ENCODE data around the gene NOXA1.

The NOXA1 gene

DNA sequence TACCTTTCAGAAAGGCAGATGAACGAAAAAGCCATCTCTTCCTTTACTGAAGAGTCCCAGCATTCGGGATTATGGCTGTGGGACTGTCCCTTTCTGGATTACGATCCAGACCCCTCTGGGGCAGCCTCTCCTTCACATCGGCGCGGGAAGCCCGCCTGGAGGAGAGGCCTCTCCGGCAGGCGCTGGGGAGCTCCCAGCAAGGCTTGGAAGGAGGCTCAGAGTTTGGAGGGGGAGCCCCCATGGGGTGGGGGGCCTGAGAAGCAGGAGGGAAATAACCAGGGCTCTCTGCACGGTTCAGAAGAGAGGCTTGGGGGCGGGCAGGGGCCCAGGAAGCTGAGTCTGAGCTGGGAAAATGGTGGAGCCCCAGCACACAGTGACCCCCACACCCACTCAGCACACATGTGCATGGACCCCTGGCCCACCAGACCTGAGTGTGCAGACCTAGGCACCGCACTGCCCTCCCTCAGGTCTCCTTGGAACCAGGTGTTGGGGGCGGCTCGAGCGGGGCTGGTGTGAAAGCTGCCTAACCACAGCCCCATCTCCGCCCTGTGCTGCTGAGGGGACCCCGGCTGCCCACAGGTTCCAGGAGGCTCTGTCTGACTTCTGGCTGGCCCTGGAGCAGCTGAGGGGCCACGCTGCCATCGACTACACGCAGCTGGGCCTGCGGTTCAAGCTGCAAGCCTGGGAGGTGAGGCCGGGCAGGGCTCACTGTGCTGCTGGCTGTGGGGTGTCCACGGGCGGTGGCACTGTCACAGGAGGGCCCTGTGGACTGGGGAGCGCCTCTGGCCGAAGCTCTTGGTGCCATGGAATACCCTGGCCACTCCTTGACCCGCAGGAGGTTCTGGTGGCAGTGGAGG, 4.5 kb downstream of the NOXA1 start:
- no peak for DNase-seq (ENCODE audit: low read depth)

DNA sequence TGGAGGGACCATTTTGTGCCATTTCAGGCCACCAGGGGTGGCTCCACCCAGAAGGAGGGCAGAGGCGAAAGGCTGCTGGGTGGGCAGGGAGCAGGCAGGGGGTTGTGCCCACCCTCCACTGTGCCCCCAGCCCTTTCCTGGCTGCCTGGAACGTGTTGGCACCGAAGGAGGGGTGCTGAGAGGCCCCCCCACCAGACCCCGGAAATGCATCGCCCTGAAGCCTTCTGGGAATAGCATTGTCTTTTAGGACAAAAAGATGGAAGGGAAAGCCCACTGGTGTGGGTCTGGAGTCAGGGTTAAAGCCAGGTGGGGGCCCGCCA, 5.1 kb downstream of the NOXA1 start:
- no peak for DNase-seq (ENCODE audit: low read depth)

DNA sequence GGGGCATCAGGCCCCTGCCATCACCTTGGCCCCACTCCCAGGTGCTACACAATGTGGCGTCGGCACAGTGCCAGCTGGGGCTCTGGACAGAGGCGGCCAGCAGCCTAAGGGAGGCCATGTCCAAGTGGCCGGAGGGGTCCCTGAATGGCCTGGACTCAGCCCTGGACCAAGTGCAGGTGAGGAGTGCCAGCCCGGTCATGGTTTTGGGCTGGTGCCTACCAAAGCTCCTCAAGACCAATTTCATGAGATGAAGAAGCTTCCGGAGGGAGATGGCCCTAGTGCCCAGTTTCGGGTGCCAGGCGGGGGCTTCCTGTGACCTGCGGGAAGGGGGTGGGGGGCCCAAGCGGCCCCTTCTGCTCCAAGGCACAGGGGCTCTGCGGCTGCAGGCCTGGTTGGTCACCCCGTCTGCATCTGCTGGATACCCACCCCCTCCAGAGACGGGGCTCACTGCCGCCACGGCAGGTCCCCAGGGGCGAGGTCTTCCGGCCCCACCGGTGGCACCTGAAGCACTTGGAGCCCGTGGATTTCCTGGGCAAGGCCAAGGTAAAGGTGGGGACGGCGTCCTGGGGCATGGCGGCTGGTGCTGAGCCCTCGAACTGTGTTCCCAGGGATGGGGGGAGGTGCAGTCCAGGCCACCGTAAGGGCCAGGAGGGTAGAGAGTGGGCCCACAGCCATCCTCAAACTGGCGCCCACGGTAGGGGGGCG, 5.8 kb downstream of the NOXA1 start:
- no peak for DNase-seq (ENCODE audit: low read depth)

DNA sequence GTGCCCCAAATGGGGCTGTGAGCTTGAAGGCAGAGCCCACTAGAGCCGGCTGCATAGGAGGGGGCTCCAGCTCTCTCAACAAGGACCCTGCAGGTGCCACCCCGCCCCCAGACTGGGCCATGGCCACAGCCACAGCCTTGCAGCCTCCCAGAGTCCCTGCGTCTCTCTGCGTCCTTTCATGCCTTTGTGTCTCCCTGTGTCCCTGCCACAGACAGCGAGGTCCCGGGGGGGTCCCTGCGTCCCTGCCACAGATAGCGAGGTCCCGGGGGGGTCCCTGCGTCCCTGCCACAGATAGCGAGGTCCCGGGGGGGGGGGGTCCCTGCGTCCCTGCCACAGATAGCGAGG, 6.3 kb downstream of the NOXA1 start:
- no peak for DNase-seq (ENCODE audit: low read depth)

DNA sequence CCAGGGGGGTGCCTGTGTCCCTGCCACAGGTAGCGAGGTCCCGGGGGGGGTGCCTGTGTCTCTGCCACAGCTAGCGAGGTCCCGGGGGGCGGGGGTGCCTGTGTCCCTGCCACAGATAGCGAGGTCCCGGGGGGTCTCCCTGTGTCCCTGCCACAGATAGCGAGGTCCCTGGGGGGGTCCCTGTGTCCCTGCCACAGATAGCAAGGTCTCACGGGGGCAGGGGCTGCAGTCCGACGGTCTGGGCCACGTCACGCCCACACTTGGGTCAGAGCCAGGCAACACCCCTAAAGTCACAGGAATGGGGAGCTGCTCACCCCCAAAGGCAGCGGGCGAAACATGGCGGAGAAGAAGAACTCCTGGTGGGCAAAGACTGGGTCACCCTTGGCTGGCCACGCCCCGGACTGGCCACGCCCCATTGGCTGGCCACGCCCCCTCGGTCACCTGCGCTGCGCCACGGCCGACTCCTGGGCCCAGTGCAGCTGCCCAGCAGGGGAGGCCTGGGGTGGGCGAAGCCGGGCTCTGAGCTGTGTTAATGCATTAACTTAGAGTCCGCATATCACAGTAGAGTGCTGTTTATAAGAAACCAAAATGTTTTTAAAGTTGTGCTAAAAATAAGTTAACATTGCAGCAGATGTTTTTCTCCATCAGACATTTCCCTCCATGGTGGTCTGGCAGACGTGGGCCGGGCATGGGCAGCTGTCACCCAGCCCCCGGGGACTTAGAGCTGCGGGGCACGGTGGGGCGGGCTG, 7.0 kb downstream of the NOXA1 start:
- DNase-seq (ENCODE audit: low read depth): no peak

- no peak for DNase-seq (ENCODE audit: low read depth)
Measured at GRCh38 chr9:137430723-137431415, 7.7 kb downstream of the NOXA1 start.

DNA sequence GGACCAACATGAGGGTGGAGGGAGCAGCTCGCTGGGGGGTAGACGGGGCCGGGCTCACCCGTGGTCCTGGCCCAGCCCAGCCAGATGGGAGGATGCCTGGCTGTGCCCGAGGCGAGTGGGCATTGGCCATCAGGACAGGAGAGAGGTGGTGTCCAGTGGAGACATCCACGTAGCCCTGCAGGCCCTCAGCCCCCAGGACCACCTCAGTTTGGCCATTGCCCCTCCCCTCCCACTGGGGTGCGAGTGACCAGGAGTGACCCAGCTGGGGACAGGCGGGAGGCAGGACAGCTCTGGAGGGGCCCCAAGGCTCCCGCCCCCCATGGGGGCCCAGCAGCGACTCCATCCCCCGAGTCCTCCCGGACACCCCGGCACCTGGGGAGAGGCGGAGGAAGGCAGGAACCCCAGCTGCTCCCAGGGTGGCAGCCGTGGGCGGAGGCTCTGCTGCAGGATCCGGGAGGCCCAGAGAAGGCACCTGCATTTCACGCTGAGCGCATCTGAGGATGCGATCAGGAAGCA, 8.3 kb downstream of the NOXA1 start:
- no peak for DNase-seq (ENCODE audit: low read depth)

- no peak for DNase-seq (ENCODE audit: low read depth)
Measured at GRCh38 chr9:137432687-137433348, 9.6 kb downstream of the NOXA1 start.

DNA sequence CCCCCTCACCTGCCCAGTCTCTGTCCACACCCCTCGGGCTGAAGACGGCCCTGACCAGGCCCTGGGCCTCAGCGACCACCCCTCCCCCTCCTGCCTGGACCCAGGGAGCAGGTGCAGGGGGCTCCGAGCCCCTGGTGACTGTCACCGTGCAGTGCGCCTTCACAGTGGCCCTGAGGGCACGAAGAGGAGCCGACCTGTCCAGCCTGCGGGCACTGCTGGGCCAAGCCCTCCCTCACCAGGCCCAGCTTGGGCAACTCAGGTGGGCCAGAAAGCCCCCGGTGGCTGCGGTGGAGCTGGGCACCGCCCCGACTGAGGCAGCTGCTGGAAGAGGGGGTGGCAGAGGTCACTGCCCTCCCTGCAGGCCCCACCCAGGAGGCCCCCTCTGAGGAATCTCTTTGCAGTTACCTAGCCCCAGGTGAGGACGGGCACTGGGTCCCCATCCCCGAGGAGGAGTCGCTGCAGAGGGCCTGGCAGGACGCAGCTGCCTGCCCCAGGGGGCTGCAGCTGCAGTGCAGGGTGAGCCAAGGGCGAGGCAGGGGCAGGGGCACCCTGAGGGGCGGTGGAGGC, 10.2 kb downstream of the NOXA1 start:
- no peak for DNase-seq (ENCODE audit: low read depth)

GRCh38 chr9:137433916-137434431, 10.8 kb downstream of the NOXA1 start:
- no peak for DNase-seq (ENCODE audit: low read depth)

GRCh38 chr9:137434498-137435380, 11.5 kb downstream of the NOXA1 start:
- DNase-seq (ENCODE audit: low read depth): no peak

DNA sequence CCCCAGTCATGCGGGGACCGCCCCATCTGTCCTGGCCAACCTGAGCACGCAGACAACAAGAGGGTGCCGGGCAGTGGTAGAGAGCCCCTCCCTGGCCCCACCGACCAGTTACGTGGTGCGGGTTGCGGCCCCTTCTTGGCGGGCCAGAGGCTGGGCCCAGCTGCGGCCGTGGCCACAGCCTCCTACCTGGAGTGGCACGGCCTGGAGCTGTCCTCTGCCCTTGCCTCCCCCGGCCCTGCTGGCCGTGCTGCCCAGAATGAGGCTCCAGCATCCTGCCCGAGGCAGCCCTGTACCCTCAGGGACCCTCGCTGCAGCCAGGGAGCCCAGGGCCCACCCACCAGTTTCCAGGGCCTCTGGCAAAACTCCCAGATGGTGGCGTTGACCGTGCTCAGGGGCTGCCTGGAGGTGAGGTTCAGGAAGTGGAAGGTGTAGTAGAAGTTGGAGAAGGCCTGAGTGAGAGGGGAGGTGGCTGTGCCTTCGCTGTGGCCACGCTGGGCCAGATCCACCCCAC, 12.2 kb downstream of the NOXA1 start:
- DNase-seq (ENCODE audit: low read depth): no peak

DNA sequence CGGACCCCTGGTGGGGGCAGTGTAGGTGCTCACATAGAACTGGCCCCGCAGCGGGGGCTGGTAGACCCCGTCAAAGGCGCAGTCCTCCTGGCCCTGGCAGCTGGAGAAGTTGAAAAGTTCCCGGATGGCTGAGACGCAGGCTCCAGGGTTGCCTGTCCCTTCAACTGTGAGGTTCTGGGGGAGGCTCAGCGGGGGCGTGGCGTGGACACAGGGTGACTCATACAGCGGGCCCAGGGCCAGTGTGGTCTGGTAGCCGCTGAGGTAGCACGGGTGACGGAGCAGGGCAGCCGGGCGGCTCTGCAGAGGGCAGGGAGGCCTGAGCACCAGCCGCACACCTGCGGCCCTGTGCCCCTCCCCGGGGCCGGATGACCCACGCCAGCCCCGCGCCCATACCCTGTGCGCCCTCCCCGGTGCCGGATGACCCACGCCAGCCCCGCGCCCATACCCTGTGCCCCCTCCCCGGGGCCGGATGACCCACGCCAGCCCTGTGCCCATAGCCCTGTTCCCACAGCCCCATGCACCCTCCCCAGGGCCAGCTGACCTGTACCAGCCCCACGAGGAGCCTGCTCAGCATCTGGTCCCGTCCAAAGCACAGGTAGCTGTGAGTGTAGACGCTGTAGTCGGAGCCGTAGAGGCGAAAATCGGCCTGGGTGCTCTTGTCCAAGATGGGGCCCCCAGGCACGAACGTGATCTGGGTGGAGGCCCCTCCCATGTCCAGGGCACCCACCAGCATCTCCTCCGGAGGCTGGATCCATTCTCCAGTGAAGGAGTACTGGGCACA, 13.0 kb downstream of the NOXA1 start:
- no peak for DNase-seq (ENCODE audit: low read depth)

DNA sequence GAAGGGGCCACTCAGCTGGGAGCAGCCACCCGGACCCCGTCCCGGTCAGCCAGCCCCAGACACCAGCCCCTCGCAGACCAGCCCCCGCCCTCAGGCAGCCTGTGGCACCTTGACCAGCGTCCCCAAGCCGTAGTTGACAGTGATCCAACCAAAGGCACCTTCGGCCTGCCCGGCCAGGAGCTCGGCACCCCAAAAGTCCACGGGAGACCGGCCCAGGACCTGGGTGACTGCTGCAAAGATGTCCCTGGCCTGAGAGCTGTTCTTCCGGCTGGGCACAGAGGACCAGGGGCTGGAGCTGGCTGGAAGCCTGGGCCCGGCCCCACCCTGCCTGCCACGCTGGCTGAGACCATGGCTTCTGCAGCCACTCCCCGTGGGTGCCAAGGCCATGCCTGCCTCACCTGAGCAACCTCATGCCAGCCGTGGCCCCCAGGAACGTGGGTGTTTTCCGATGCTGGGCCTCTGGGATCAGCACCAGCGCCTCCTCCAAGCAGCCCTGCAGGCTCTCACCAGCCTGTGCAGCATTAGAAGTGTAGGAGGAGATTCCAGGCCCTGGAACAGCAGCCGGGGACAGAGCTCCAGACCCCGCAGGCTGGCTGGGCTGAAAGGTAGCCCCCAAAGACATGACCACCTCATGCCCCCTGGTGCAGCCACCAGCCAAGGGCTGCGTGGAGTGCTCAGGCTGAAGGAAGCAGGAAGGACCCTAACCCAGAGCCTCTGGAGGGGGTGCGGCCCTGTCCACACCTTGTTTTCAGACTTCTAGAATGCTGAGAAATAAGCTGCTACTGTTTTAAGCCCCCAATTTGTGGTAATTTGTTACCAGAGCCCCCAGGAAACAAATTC, 13.8 kb downstream of the NOXA1 start:
- DNase-seq (ENCODE audit: low read depth): no peak

- no peak for DNase-seq (ENCODE audit: low read depth)
Measured at GRCh38 chr9:137437691-137438590, 14.7 kb downstream of the NOXA1 start.

DNA sequence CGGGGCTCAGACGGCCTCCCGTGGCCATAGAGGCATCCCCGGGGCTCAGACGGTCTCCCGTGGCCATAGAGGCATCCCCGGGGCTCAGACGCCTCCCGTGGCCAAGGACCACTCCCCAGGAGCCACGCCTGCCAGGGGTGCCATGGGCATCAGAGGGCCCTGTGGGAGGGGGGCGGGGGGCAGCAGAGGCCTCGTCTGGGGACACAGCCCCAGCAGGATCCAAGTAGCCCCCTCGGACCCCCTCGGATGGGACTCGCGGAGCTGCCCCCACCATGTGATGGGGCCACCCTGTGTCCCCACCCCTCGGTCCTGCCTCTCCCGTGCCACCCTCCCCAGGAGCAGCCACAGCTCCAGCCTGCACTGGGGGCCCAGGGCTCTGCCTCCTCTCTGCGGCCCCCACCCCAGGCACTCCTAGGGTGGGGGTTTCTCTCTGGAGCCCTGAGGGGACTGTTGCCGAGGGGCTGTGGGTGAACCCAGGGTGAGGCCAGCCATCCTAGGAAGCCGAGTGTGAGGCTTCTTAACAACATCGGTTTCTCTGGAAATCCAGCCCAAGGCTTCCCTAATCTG, 15.5 kb downstream of the NOXA1 start:
- DNase-seq (ENCODE audit: low read depth): no peak

Measured in stimulated activated CD8-positive, alpha-beta memory T cell treated with anti-CD3 and anti-CD28 coated beads, Interleukin-4, amount 100 ng/mL, for 24 hours (primary cell).